ENCODE results near the gene MRPS5.
"Not testable (repeated sequence)": the region's sequence is repeated elsewhere in the genome, so short reads cannot be mapped to it uniquely, and the experiment has no call there.

MRPS5 gene

DNA sequence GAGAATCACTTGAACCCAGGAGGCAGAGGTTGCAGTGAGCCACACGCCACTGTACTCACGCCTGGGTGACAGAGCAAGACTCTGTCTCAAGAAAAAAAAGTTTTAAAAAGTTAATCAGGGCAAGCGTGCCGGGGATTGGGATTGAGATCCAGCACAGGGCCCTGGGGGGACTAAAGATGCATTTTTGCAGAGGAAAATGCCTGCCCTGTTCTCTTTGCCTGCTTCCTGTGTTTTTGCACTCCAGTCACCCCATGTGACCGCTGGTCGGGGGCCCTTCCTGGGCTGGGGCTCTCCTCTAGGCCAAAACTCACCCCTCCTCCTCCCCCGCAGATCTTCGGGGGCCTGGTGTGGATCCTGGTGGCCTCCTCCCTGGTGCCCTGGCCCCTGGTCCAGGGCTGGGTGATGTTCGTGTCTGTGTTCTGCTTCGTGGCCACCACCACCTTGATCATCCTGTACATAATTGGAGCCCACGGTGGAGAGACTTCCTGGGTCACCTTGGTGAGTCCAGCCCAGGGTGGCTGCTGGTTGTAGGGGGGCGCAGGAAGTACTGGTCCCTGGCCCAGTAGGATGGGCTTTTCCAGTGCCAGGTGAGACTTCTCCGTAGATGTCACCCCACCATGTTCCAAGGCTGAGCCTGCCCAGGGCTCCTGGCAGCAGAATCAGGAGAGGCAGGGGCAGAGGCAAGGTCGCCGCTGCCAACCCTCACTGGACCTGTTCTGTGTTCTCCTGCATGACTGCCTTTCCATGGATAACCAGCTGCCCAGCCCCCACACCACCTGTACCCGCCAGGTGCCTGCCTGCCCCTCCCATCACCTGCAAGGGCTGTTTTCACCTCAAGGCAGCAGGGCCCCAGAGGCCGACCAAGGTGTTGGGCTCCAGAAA lies 73.7 kb downstream of the MRPS5 start:
- no peak for DNase-seq (ENCODE audit: low read depth)

DNA sequence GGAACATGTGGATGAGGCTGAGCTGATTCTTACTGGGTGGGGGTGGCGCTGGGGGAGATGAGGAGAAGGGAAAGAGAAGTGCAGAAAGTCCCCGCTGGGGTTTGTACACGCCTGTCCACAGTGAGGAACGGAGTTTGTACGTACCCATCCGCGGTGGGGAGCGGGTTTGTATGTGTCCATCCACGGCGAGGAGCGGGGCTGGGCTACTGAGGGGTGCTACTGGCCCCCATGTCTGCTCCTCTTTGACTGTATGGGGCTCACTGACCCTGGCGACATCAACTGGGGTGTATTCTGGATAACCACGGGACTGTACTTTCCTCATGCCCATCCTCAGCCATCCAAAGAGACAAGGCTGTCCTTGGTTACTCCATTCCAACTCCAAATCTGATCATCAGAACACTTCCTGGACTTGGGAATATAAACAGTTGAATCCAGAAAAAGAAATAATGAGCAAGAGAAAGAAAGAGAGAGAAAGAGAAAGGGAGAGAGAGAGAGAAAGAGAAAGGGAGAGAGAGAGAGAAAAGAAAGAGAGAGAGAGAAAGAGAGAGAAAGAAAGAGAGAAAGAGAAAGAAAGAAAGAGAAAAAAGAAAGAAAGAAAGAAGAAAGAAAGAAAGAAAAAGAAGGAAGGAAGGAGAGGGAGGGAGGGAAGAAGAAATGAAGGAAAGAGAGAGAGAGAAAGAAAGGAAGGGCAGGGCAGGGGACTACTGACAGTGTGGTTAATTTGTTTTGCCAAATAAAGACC lies 75.1 kb downstream of the MRPS5 start:
- DNase-seq (ENCODE audit: low read depth) = no peak

DNA sequence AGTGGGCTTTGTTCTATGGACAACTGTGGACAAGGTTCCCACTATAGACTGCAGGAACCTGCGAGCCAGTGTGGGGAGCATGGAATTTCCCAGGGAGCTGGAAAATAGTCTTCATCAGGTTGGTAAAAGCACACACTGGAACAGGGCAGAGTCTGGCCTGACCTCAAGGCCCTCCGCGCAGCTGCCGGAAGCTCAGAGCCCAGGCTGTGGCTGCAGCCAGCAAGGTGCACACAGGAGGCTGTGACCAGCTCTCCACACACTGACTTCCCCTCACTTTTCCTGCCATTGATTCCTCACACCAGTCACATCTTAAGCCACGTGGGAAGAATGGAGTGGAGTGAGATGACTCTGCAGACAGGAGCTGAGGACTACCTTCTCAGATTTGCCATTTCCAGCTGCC lies 77.0 kb downstream of the MRPS5 start:
- DNase-seq (ENCODE audit: low read depth) = no peak

DNA sequence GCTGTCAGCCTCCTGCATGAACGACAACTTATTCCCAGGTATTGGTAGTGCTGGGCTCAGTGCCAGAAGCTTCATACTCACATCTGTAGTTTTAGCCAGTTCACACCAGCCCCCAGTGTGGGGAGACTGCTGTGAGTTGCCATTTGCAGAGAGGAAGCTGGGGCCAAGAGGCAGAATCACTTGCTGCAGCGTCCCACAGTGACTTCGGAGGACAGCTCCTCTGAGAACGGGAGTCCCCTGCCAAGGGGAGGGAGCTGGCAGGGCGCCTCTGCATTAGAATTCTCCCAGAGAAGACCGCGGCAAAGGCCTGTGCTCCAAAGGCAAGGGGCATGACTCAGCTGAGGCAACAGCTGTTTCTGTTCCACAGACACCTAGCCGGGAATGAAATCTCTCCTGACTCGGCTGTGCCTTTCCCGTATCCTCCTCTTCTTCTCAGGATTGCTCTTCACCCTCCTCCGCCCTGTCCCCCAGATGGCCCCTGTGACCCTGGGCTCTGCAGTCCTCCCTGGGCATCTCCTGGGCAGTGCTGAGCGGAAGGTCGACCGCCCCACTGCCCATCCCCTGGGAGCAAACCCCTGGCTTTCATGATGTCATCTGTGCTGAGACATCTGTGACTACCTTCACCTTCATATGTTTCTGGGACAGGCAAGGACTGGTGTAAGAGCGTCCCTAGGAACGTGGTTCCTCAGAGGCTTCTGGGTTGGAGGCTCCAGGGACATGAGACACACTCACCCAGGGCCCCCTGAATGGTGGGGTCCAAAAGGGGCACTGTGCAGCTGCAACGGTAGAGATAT lies 78.1 kb downstream of the MRPS5 start:
- DNase-seq (ENCODE audit: low read depth) = no peak

DNA sequence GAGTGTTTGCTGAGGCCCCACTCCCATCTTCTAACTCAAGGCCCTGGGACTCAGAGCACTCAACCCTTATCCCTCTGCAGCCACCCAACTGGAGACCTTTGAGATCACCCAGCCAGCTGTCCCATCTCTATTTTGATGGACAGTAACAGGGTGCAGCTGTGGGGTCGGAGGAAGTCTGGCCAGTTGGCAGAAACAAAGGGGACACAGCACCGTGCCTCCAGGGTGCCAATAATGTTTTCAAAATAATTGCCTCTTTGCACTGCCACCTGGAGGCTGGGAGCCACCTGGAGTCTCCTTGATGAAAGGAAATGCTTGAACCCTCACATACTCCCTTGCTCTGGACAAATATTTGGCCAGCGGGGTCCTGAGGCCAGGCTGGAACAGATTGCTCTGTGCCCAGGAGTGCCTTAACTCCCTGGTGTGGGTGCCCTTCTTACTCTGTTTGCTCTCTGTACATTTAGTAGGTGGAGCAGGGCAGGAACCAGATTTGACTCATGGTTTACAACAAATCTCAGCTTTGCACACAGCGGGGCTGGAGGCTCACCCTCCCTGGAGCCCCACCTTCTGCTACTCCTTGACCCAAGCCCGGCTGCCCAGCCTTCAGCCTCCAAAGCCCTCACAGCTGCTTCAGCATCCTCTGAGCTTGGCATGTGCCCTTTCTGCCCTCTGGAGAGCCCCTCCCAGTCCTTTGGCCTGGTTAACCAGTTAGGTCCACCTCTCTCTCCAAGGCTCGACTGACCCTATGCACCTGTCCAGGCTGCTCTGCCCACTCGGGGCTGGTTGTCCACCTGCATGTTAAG lies 78.9 kb downstream of the MRPS5 start:
- no peak for DNase-seq (ENCODE audit: low read depth)

DNA sequence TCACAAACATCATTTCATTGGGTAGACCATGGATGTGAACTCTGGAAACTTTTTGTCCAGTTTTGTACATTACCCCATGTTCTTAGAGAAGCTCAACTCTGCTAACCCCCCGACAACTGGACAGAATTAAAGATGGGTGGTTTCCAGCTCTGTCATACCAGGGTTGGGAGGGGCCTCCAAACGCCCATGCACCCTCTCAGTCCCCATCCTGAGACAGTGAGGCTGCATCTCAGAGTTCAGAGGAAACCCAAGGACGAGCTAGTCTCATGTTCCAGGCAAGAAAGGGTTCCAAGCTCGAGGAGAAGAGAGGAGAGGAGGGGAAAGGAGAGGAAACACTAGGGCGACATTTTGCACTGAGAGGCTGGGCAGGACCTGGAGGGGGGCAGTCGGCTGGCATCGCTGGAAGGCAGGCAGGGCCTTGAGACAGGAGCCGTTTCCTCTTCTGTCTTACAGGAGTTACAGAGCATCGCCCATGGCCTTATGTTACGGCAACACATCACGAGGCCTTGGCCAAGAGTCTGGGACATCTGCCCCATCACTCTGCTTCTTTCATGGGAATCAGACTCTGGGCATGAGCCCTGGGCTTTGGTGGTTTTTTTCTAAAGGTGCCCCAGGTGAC lies 79.7 kb downstream of the MRPS5 start:
- no peak for DNase-seq (ENCODE audit: low read depth)

DNA sequence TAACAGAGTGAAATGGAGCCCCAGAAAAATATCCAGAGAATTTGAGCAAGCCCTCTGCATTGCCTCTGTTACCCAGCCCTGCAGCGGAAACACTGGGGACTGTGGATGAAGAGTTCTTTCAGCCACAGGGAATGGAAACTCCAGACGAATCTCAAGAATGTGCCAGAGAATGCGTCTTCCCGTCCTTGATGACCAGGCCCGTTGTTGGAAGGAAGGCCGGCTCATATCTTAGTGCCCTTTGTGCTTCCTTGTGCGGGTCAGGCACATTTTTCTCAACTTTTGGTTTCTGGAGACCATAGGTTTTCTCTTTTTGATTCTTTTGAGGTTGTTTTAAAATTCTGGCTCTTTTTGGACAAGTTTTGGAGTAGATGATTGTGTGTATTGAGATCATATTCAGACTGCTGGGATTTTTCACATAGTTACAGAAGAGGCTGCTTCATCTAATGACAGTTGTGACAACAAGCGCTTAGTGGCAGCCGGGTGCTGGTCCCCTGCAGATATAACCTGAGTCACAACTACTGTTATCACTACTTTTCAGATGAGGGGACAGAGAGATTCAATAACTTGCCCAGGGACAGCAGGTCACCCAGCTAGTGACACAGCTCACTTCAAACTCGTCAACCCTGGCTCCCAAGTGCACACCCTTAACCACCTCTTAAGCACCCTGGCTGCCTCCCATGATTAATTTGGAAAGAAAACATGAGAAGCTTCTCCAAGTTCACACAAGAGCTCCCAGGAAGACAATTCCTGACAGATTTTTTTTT lies 80.4 kb downstream of the MRPS5 start:
- no peak for DNase-seq (ENCODE audit: low read depth)

DNA sequence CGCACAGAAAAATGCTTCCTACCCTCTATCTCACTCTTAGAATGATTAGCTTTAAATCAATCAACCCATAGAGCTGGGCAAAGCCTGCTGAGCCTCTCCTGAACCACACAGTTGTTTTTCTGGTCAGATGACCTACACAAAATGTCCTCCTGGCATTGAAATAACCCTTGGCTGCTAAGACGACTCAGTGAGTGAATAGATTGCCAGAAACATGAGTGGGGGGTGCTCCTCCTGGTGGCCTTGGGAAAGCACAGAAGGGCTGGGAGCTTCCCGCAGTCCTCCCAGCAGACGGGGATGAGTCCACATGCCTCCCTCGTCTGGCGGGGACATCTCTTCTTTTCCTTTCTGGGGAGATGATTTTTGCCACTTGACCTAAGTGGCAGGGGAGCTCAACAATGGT lies 81.2 kb downstream of the MRPS5 start:
- DNase-seq (ENCODE audit: low read depth) = no peak

DNA sequence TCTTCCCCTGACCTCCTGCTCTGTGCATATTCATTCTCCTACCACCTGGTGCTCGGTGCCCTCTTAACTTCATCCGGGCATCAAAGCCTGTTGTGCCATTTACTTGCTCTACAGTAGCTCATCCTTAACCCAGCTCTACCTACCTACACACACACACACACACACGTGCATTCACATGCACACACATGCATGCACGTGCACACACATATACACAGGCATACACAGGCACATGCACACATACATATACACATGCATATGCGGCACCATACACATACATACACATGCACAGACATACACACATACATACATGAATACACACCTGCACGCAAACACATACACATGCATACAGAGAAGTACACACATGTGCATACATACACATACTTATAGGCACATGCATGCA lies 81.6 kb downstream of the MRPS5 start:
- DNase-seq (ENCODE audit: low read depth) = no peak

DNA sequence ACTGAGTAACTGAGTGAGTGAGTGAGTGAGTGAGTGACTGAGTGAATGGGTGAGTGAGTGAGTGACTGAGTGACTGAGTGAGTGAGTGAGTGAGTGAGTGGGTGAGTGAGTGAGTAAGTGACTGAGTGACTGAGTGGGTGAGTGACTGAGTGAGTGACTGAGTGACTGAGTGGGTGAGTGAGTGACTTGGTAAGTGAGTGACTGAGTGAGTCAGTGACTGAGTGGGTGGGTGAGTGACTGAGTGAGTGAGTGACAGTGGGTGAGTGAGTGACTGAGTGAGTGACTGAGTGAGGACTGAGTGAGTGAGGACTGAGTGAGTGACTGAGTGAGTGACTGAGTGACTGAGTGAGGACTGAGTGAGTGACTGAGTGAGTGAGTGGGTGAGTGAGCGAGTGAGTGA lies 82.2 kb downstream of the MRPS5 start:
- no peak for DNase-seq (ENCODE audit: low read depth)

DNA sequence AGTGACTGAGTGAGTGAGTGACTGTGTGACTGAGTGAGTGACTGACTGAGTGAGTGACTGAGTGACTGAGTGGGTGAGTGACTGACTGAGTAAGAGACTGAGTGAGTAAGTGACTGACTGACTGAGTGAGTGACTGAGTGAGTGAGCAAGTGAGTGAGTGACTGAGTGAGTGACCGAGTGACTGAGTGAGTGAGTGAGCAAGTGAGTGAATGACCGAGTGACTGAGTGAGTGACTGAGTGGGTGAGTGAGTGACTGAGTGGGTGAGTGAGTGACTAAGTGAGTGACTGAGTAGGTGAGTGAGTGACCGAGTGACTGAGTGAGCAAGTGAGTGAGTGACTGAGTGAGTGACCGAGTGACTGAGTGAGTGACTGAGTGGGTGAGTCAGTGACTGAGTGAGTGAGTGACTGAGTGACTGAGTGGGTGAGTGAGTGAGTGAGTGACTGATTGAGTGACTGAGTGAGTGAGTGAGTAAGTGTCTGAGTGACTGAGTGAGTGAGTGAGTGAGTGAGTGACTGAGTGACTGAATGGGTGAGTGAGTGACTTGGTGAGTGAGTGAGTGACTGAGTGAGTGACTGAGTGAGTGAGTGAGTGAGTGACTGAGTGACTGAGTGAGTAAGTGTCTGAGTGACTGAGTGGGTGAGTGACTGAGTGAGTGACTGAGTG lies 82.8 kb downstream of the MRPS5 start:
- DNase-seq (ENCODE audit: low read depth) = no peak

DNA sequence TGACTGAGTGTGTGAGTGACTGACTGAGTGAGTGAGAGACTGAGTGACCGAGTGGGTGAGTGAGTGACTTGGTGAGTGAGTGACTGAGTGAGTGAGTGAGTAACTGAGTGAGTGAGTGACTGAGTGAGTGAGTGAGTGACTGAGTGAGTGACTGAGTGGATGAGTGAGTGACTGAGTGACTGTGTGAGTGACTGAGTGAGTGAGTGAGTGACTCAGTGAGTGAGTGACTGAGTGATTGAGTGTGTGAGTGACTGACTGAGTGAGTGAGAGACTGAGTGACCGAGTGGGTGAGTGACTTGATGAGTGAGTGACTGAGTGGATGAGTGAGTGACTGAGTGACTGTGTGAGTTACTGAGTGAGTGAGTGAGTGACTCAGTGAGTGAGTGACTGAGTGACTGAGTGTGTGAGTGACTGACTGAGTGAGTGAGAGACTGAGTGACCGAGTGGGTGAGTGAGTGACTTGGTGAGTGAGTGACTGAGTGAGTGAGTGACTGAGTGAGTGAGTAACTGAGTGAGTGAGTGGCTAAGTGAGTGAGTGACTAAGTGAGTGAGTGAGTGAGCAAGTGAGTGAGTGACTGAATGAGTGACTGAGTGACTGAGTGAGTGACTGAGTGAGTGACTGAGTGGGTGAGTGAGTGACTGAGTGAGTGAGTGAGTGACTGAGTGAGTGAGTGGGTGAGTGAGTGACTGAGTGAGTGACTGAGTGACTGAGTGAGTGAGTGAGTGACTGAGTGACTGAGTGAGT lies 83.6 kb downstream of the MRPS5 start:
- not testable (repeated sequence) for DNase-seq (ENCODE audit: low read depth)

DNA sequence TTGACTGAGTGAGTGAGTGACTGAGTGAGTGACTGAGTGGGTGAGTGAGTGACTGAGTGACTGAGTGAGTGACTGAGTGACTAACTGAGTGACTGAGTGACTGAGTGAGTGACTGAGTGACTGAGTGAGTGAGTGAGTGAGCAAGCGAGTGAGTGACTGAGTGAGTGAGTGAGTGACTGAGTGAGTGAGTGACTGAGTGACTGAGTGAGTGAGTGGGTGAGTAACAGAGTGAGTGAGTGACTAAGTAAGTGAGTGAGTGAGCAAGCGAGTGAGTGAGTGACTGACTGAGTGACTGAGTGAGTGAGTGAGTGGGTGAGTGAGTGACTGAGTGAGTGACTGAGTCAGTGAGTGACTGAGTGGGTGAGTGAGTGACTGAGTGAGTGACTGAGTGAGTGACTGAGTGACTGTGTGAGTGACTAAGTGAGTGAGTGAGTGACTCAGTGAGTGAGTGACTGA lies 84.2 kb downstream of the MRPS5 start:
- DNase-seq (ENCODE audit: low read depth) = no peak

DNA sequence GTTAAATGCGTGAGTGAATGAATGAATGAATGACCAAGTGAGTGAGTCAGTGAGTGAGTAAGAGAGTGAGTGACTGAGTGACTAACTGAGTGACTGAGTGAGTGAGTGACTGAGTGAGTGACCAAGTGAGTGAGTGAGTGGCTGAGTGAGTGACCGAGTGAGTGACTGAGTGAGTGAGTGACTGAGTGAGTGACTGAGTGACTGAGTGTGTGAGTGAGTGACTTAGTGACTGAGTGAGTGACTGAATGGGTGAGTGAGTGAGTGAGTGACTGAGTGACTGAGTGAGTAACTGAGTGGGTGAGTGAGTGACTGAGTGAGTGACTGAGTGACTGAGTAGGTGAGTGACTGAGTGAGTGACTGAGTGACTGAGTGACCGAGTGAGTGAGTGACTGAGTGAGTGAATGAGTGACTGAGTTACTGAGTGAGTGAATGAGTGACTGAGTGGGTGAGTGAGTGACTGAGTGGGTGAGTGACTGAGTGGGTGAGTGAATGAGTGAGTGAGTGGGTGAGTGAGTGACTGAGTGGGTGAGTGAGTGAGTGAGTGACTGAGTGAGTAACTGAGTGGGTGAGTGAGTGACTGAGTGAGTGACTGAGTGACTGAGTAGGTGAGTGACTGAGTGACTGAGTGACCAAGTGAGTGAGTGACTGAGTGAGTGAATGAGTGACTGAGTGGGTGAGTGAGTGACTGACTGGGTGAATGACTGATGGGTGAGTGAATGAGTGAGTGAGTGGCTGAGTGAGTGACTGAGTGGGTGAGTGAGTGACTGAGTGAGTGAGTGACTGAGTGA lies 84.8 kb downstream of the MRPS5 start:
- DNase-seq (ENCODE audit: low read depth) = no peak

Data from activated T-cell treated with anti-CD3 and anti-CD28 coated beads for 48 hours (primary cell).